Mononuclear cell (primary cell): ENCODE results near the gene ASCL5. TPM values are rescaled to one million over a fixed set of nuclear protein-coding genes. Genes with fewer than 3 reads are reported as not detected.
"Not testable (repeated sequence)": the region's sequence is repeated elsewhere in the genome, so short reads cannot be mapped to it uniquely, and the experiment has no call there.

ENCODE experiments used
- H3K27me3 ChIP-seq: 2 replicates; pipeline ENCODE4 v1.6.0; 2011; ENCODE audit warnings: low read length, control low read depth; ENCODE audit not compliant: insufficient read depth
- H3K4me1 ChIP-seq: 2 replicates; pipeline ENCODE4 v1.5.1; 2011; ENCODE audit warnings: mild to moderate bottlenecking, low read length, control low read depth; ENCODE audit not compliant: insufficient read depth
- H3K4me3 ChIP-seq: 2 replicates; pipeline ENCODE4 v1.5.1; 2011; ENCODE audit warnings: mild to moderate bottlenecking, low read length, moderate library complexity
- H3K9me3 ChIP-seq: 2 replicates; pipeline ENCODE4 v1.5.1; 2011; ENCODE audit warnings: low read depth, mild to moderate bottlenecking, control low read depth, low read length
- total RNA-seq: library from RNA; depleted of rRNA; stranded (reverse); fragments of >200 nt; gene quantifications from one replicate; pipeline ENCODE4 v1.2.3, GENCODE V29; 2012

ASCL5 gene, protein sequence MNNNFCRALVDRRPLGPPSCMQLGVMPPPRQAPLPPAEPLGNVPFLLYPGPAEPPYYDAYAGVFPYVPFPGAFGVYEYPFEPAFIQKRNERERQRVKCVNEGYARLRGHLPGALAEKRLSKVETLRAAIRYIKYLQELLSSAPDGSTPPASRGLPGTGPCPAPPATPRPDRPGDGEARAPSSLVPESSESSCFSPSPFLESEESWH
- total RNA-seq = not detected

DNA sequence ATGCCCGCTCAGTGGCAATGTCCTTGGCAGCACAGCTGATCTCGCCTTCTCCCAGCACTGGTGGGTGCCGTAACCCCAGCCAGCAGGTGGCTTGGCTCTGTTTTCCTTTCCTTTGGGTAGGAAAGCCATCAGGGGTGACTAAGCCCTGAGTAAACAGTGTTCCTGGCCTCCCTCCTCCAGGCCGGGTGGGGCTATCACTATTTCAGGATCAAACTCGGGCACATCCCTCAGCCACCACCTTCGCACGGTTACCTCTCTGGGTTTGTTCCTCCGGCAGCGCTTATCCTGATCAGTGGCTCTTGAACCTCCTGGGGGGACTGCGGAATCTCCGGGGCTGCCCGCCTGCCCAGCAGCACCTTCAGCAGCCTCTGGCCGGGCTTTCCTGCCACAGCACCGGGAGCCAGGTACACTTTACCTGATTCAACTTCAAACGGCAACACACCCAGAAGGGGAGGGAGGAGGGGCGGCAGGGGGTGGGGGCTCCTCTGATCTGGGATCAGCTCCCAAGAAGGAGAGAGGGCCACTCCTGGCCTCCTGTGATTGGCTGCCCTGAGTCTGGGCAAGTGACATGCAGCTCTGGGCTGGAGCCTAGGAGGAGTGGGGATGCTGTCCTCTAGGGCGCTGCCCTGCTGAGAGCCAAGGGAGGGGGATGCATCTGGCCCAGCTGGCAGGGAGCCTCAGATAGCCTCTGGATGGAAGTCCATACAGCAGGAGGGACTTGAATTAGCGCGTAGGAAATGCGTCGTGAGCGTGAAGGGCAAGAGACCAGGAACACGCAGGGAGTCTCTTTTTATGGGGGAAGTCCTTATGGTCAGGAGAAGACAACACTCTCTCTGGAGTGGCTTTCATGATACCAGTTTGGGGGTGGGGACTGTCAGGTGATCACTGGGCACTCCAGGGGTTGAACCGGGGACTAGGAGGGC lies at the start of gene ASCL5:
TSS of gene ASCL5 (minus strand) at position 353 of the 923 bp plus-strand sequence. CDS start 11,812 bp downstream, outside the sequence.
- no peaks in the 10 kb centered on the region for H3K4me1 ChIP-seq
- H3K27me3 ChIP-seq = no peaks in the 10 kb centered on the region
- no peaks in the 10 kb centered on the region for H3K9me3 ChIP-seq
- H3K4me3 ChIP-seq = no peak within 1 kb of the TSS

DNA sequence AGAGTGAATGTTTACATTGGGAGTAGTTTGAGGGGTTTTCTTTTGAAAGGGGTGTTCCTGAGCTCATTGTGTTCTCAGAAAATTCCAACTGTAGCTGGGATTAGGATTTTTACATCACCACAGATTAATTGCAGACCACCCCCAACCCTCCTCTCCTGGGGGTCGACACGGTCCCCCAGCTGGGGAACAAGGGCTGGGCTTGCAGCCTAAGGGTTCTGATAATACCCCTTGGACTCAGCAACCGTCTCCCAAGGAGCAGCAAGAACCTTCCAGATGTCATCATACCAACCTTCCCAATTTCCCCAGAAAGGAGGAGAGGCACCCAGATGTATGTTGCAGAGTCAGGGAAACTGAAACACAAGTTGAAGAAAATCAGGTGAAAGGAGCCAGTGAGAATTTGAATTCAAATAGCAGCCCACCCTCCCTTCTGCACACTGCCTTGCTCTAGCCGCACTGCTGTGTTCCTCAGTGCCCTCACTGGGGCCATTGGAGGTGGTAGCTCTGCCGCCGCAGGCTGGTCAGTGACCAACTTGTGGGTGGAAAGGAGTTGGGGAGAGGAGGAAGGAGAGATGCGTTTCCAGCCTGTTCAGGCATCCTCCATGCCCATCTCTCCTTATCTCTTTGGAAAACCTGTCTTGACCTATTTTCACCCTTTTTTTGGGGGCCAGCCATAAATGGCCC lies 49.0 kb upstream of the ASCL5 start:
- Histone ChIP-seq H3K27me3 (peaks cover 3% of the 10 kb centered on the region), H3K9me3 (no peaks in the 10 kb centered on the region), H3K4me3 (no peak overlapping the region), H3K4me1 (peaks cover 8% of the 10 kb centered on the region)

GRCh38 chr1:201173736-201174135 lies 46.8 kb upstream of the ASCL5 start:
- H3K4me3 ChIP-seq = no peak overlapping the region
- peaks cover 15% of the 10 kb centered on the region for H3K4me1 ChIP-seq
- H3K27me3 ChIP-seq = peaks cover 3% of the 10 kb centered on the region
- no peaks in the 10 kb centered on the region for H3K9me3 ChIP-seq

DNA sequence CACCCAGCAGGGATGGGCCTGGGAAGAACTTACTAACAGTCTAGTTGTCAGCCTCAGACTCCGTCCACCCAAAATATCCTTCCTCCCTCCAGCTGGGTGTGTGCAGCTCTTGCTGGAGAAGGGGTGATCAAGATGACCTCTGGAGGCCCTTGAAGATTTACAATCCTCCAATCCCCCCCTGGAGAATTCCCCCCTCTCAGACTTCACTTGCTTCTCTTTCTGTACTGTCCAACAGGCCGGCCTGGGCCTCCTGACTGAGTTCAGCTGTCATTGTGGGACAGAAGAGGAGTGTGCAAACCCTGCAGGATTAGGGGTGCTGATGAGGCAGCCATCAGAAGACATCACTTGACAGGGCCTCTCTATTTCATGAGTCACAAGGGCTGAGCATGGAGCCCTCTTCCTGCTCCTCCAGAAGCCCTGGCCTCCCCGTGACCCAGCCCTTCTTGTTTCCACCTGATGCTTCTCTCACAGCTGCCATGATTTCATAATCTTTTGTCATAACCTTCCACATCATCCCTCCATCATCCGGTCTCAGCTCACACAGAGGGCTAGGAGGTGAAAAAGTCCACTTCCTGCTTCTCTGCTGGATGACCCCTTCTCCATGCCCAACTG lies 46.1 kb upstream of the ASCL5 start:
- Histone ChIP-seq H3K4me1 (peaks cover 15% of the 10 kb centered on the region), H3K4me3 (no peak overlapping the region), H3K9me3 (no peaks in the 10 kb centered on the region), H3K27me3 (peaks cover 3% of the 10 kb centered on the region)

DNA sequence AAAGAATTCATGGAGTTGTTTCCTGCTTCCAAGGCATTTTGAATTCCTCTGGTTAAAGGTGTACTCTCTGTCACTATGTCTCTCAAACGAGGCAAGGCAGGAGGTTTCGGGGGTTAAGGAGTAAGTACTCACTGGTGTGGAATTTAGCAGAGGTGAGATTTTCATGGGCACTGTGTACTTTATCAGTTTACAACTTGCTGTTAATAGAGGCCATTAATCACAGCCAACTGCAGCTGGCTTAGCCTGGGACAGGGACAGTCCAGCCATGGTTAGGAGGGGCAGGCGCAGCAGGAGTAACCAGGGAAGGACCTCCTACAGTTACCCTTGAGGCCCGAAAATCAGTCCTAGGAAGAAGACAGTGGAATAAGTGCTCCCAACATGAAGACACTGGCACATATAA lies 45.3 kb upstream of the ASCL5 start:
- peaks cover 15% of the 10 kb centered on the region for H3K4me1 ChIP-seq
- H3K27me3 ChIP-seq = peaks cover 3% of the 10 kb centered on the region
- H3K4me3 ChIP-seq = no peak overlapping the region
- H3K9me3 ChIP-seq = no peaks in the 10 kb centered on the region

DNA sequence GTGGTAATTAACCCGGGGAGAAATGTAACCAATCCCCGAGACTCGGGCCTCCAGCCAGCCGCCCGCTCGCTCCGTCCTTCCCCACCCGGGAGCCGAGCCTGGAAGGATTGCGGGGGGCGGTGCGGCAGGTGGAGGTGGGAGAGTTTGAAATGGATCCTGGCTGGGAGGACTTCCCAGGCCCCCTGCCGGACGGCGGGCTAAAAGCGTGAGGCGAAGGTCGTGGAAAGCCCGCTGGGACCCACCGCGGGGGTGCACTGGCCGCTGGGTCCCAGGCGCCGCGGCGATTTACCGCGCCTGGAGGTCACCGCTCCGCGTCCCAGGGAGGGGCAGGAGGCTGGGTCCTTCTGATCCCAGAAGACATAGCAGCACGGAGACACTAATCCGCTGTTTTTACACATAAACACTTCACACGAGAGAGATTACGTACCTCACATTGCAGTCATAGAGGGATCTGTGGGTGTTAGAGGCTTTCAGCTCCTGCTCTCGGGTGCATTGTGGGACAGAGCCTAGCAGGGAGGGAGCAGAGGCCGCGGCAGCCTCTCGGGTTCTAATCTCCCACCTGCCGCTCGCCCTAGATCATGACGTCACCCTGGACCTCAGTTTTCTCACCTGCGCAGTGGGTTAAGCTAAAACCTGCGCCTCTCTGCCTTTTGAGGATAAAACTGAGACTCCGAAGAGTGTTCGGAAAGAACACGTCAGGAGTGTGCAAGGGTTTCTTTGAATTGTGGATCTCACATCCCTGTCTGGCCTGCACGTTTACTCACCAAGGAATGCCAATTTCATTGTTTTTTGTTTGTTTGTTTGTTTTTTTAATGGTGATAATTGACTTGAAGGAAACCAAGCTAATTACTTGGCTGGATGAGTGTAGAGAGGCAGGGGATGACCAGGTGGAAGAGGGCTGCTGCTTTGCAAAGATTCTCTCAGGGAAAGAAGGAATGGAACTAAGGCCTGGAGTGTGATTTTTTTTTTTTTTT lies 44.4 kb upstream of the ASCL5 start:
- Histone ChIP-seq H3K4me1 (peaks cover 15% of the 10 kb centered on the region), H3K4me3 (peak overlapping the region; percentile 45), H3K9me3 (no peaks in the 10 kb centered on the region), H3K27me3 (peaks cover 3% of the 10 kb centered on the region)

DNA sequence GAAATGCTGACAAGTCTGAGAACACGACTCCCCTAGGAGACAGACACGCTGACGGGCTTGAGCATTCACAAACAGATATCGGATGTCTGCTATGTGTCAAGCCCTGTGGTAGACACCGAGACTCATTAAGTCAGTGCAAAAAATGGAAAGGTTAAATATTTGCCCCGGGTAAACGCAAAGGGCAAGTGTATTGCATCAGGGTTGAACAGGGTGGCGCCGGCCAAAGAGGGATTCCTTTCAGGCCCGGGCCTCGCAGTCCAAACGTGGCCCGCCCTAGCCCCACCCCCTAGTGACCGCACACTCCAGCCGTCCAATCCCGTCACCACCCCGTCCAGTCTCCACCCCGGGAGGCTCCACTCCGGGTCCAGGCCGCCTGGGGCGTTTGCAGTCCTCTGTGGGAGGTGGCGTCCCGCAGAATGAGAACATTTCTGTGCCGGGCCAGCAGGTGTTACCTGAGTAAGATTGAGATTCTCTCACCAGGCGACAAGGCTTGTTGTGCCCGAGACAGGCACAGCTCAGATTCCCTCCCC lies 43.6 kb upstream of the ASCL5 start:
- peaks cover 15% of the 10 kb centered on the region for H3K4me1 ChIP-seq
- peaks cover 3% of the 10 kb centered on the region for H3K27me3 ChIP-seq
- H3K4me3 ChIP-seq = peak overlapping the region; percentile 45
- no peaks in the 10 kb centered on the region for H3K9me3 ChIP-seq

- Histone ChIP-seq H3K4me3 (no peak overlapping the region), H3K9me3 (no peaks in the 10 kb centered on the region), H3K4me1 (peaks cover 15% of the 10 kb centered on the region), H3K27me3 (peaks cover 3% of the 10 kb centered on the region)
These were observed 43.1 kb upstream of the ASCL5 start for GRCh38 chr1:201169971-201170532.

DNA sequence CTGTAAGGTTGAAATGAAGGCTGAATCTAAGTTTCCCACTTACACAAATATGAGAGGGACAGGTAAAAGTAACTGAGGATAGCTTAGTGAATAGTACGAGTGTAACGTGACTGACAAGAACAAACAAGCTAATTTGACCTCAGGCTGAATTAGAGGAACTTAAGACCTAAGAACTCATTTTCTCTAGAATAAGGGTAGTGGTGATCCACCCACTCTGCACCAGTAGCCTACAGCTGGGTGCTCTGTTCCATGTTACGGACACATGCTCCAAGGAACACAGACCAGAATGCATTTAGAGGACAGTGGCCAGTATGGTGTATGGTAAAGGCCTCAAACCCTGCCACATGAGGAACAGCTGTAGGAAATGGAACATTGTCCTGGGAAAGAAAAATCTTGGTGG lies 42.2 kb upstream of the ASCL5 start:
- Histone ChIP-seq H3K9me3 (no peaks in the 10 kb centered on the region), H3K4me1 (peaks cover 15% of the 10 kb centered on the region), H3K4me3 (no peak overlapping the region), H3K27me3 (peaks cover 3% of the 10 kb centered on the region)

GRCh38 chr1:201167041-201167991 lies 40.3 kb upstream of the ASCL5 start:
- no peaks in the 10 kb centered on the region for H3K9me3 ChIP-seq

DNA sequence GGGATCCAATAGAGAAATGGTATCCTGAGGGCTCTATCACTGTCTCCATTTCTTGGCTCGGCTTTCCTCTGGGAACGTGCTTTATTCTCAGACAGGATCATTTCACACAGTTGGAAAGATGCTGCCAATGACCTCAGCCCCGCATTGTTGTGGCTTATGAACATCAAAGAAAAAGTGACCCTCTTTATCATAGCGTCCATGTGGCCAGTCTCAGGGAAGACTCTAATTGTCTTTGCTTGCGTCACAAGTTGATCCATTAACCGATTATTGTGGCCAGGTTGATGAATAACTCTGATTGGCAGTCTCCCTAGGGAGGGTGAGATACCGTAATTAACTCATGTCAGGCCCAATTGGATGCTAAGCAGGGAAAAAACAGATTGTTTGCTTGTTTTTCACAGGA lies 37.7 kb upstream of the ASCL5 start:
- Histone ChIP-seq H3K27me3 (no peaks in the 10 kb centered on the region), H3K4me3 (no peak overlapping the region), H3K9me3 (no peaks in the 10 kb centered on the region), H3K4me1 (no peaks in the 10 kb centered on the region)

More at GRCh38 chr1:201167041-201167991, 40.3 kb upstream of the ASCL5 start:
- no peak overlapping the region for H3K4me3 ChIP-seq
- H3K4me1 ChIP-seq = peaks cover 15% of the 10 kb centered on the region
- H3K27me3 ChIP-seq = peaks cover 3% of the 10 kb centered on the region

DNA sequence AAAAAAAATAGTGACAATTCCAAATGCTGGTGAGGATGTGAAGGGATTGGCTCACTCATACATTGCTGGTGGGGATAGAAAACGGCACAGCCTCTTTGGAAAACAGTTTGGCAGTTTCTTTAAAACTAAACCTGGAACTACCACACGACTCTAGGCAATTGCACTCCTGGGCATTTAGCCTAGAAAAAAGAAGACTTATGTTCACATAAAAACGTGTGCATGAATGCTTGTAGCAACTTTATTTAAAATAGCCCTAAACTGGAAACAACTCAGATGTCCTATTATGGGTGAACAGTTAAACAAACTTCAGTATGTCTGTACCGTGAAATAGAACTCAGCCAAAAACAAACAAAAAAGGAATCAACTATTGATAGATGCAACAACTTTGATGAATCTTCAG lies 36.7 kb upstream of the ASCL5 start:
- Histone ChIP-seq H3K4me3 (no peak overlapping the region), H3K4me1 (no peaks in the 10 kb centered on the region), H3K27me3 (no peaks in the 10 kb centered on the region), H3K9me3 (no peaks in the 10 kb centered on the region)

GRCh38 chr1:201163036-201163435 lies 36.1 kb upstream of the ASCL5 start:
- not testable (repeated sequence) for H3K4me3 ChIP-seq

More at GRCh38 chr1:201163036-201163435, 36.1 kb upstream of the ASCL5 start:
- not testable (repeated sequence) for H3K27me3 ChIP-seq, H3K4me1 ChIP-seq, H3K9me3 ChIP-seq
